ENCODE measurements around the gene TRIM36.

Gene TRIM36

DNA sequence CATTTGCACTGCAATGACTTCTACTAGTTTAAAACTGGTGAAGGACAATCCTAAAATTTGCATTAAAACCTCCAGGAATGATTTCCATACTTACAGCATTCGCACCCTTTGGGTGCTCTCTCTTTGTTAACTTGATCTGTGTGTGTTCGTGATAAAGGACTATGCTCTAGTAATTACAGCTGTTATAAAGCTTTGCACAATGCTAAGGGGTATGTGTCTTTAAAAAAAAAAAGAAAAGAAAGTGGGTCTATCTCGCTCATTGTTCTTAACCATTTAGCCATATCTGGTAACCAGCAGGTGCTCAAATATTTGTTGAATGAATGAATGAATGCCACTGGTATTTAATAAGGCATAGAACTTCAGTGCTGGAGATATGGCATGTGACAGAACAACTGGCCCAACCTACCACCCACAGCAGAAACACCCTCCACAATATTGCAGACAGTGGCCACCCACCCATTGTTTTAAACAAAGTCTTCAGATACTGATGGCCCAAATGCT lies 8.7 kb downstream of the TRIM36 start:
- DNase-seq: no peak

DNA sequence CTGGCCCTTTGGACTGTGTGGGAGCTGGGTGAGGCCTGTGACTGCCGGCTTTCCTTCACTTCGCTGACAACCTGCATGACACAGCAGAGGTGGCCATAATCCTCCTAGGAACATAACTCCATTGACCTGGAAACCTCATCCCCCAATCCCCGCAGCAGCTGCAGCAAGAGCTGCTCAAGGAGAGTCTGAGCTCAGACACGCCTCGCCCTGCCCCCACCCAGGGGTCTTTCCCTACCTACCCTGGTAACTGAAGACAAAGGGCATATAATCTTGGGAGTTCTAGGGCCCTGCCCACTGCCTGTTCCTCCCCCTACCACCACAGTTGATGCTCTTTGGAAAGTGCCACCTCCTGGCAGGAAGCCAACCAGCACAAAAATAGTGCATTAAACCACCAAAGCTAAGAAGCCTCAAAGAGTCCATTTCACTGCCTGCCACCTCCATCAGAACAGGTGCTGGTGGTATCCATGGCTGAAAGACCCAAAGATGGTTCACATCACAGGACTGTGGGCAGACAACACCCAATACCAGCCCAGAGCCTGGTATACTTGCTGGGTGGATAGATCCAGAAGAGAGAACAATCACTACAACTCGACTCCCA lies 18.4 kb downstream of the TRIM36 start:
- no peak for DNase-seq

DNA sequence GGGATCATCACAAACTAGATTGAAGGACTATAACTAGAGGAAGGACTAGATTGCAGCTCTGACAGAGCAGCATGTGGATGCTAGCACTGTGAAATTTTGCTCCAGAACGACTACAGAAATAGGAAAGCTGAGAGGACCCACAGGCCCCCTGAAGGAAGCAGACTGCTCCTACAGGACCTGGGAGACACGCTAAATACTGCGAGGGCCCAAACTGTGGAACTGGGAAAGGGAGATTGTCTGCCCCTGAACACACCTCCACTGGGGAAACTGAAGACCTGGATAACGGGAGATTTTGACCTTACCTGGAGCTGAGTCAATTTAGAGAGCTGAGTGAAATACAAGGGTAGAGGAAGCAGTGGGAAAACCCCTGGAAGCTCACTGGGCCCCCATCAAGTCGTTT lies 19.2 kb downstream of the TRIM36 start:
- DNase-seq: no peak

DNA sequence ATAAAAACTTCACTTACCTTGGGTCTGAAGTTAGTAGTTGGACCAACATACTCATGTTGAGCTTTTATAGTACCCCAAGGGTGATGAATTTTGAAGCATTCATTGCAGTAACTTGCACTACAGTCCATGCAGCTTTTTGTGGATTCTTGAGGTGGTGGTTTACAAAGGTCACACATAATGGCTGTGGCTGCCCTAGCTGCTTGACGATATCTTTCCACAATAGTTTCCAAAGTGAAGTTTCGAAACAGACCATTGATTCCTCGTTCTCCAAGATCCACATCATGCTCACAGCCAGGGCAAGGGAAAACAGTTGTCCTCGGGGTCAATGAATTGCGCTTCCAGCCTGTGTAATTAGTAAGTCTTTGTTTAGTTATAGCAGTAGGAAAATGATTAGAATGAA lies 22.7 kb downstream of the TRIM36 start:
- no peak for DNase-seq

DNA sequence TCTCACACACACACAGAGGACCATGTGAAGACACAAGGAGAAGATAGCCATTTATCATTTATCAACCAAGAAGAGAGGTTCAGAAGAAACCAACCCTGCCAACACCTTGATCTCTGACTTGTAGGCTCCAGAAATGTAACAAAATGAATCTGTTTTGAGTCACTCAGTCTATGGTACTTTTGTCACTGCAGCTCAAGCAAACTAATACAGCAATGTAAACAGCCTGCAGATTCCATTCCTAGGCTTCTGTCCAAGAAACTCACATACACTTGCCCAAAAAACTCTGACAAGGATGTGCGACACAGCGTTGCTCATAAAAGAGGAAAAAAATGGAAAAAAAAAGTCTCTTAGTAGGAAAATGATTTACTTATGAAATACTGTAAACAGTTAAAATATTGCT lies 33.4 kb downstream of the TRIM36 start:
- no peak for DNase-seq

DNA sequence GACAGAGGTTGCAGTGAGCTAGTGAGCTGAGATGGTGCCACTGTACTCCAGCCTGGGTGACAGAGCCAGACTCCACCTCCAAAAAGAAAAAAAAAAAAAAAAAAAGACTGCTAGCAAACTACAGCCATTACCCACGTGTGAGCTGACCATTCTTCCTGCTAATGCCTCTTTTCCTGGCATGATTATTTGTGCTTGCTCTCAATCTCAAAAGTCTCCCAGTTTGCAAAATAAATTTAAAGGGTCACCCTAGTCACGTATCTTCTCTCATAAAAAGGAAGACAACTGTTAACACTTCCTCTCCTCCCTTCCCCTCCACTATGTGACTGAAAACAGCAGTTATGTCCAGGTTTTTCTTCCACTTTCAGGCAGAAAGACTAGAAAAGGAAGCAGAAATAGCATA lies 37.2 kb downstream of the TRIM36 start:
- DNase-seq: peak; percentile 55

DNA sequence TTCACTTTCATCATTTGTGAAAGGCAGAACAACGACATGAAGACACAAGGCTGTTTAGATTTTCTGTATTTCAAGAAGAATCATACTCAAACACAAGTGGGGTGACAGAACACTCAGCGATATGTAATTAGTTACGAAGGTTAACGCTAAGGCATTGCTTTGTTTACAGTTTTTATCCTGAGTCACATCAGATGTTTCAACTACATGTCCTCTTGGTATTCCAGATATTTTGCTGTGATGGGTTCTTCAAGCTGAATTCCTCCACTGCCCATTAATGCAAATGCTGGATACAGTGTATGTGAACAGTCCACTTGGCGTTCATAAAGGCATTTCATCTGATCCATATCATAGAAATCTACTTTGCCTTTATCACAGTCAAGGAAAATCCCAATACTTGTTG lies 43.4 kb downstream of the TRIM36 start:
- no peak for DNase-seq

DNA sequence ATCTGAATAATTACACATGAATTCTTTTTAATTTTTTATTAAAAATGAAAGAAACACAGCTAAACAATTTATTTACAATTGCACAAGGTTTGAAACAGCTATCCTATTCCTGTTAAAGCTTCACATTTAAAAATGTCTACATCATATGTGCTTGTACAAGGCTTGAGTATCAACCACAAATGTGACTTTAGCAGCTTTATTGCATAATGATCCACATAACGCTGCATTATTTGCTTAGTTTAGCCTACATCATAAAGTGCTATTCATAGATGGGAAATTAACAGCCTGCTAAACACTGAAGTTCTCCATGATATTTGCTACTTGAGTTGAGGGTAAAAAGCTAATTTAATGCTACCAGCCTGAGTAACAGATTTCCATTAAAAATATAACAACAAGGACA lies 45.0 kb downstream of the TRIM36 start:
- no peak for DNase-seq

DNA sequence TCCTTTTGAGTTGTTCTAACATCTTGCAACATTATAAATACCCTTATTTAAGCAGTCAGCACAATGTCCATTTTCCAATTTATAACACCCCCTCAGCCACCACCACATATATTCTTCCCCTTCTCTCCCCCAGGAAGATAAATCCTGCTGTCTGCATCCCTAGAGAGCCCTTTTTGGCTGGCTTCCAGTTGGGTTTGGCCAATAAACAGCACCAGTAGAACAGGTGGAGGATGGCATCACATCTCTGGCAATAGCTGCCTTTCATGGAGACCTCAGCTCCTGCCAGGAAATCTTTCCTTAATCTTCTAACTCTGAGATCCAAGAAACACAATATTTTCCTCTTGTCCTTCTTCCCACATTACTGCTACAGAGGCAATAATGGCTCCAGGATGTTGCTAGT lies 53.7 kb downstream of the TRIM36 start:
- DNase-seq: no peak

DNA sequence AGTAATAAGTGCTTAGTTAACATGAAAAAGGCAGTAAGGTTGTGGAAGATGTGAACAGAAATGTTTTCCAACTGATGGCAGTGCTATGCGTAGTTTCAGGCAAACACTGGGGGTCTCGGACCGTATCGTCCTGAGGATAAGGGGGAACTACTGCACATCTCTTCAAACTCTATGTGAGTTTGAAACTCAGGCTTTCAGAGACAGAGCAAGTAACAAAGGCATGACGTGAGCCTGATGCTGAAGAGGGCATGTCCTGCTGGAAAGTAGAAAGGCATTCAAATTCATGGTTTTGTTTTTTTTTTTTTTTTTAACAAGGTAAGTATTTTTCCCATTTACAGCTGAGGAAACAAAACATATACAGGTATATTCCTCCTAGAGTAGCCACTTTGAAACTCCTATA lies 59.9 kb downstream of the TRIM36 start:
- no peak for DNase-seq

DNA sequence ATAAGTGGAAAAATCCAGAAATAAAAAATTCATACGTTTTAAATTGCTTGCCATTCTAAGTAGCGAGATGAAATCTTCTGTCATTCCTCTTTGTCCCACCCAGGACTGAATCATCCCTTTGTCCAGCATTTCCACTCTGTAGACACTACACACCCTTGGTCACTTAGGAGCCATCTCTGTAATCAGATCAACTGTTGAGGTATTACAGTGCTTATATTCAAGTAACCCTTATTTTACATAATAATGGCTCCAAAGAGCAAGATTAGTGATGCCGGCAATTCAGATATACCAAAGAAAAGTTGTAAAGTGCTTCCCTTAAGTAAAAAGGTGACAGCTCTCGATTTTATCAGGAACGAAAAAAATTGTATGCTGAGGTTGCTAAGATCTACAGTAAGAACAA lies 60.4 kb downstream of the TRIM36 start:
- no peak for DNase-seq

DNA sequence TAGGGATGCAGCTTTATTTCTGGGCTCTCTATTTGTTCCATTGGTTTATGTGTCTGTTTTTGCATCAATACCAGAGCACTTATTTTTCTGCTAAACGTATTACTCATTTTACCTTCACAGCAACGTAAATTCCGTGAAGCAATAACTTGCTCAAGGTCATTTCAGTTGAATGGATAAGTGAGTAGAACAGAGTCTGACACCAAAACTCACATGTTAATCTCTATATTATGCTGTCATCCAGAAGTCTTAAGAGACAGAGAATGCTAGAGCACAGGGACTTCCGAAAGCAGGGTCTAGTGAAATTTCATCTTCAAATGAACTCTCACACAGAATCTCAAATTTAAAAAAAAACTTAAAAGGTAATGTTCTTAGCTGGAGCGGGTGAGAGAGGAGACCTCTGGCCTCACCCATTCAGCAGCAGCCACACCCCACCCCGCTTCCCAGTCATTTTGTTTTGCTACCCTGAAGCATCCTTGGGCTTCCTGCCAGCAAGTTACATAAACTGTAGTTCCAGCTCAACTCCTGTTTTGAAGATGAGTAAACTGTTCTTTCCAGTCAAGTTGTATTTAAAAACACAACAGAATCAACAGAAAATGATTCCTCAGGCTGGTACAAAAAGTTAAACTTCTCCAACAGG lies 69.3 kb downstream of the TRIM36 start:
- DNase-seq: no peak

DNA sequence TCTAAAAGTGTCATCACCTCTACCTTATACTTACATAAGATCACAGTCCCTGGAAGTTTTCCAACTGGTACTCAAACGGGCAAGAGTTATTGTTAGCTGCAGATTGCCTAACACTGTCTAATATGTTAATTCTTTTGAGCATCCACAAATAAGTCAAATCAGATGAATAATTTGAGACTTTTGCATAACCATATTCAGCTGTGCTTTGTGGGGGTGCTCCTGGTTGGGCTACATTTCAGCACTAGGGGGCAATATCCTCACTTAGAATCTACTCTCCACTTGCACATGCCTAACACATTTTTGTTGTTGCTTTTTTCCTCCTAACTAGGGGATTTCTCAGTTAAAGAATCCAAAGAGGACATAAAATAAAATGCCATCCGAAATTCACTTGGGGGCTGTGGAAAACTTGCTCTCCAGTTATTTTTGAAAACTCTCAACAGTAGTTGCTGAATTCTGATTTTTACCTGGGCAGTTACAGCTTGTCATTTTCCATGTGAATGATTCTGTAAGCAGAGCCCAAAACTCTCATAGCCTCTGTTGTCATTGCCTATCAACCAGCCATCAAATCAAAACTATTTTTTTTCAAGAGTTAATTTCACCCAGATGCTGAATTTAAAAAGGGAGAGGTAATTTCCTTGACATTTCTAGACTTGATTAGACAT lies 71.5 kb downstream of the TRIM36 start:
- peak; percentile 67 for DNase-seq

DNA sequence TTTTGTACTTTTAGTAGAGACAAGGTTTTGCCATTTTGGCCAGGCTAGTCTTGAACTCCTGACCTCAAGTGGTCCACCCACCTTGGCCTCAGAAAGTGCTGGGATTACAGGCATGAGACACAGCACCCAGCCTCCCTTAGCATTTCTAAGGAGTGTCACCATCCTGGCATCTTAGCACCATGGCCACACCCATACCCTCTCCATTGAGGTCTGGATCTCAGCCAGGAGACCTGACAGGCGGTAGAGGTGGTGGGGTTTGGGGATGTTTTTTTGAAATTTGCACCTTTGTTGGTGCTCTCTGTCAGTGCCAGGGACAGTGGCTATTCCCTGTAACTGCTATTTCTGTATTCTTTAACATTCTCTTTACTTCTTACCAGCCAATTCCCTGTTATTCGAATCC lies 72.5 kb downstream of the TRIM36 start:
- no peak for DNase-seq

DNA sequence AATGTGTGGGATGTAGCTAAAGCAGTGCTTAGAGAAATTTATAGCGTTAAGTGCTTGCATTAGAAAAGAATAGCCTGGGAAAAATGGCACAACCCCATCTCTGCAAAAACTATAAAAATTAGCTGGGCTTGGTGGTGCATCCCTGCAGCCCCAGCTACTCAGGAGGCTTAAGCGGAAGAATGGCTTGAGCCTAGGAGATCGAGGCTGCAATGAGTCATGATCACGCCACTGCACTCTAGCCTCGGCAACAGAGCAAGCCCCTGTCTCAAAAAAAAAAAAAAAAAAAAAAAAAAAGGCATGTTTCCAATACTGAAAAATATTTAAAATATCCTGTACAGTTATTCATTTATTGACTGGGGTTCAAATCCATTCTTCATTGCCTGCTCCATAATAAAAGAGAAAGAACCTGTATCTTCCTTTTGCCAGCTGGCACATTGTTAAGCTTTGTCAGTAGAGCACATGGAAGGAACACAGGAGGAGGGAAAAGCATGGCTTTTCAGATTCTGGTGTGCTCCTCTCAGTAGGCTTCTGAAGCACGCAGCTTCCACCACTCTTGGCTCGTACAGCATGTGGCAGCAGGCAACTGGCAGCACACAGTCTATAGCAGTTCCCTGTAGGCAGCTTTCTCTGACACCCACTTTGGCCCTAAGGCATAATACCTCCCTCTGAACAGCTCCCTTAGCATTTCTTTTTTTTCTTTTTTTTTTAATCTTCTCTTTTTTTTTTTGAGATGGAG lies 73.5 kb downstream of the TRIM36 start:
- DNase-seq: no peak

DNA sequence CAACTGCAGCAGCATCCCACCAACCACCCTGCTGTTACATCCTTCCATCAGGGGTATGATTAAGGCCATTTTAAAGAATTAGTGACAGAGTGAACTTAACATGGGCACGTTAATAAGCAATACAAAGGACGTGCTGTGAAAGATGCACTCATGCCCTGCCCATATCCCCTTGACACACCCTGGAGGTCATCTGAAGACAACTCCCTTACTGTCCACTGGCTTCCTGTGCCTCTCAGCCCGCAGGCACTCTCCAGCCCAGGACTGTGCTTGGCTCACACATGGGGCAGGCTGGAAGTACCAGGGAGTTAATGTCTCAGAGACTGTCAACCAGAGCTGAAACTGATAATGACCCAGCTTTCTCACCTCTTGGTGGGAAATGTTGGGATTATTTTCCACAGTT lies 81.8 kb downstream of the TRIM36 start:
- no peak for DNase-seq

DNA sequence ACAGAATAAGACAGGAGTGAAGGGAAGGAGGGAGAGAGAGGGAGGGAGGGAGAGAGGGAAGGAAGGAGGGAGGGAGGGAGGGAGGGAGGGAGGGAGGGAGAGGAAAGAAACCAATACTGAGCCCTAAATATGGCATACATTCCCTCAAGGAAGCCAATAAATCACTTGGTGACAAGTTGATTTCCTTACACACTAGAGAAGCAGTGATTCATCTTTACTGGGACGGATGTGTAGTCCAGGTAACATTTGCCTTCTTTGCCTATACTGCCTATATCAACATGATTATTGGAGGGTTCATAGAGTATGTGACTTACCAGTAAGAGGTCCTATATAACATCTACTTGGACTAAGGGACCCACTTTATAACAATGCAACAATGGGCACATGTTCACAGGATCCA lies 83.2 kb downstream of the TRIM36 start:
- no peak for DNase-seq

DNA sequence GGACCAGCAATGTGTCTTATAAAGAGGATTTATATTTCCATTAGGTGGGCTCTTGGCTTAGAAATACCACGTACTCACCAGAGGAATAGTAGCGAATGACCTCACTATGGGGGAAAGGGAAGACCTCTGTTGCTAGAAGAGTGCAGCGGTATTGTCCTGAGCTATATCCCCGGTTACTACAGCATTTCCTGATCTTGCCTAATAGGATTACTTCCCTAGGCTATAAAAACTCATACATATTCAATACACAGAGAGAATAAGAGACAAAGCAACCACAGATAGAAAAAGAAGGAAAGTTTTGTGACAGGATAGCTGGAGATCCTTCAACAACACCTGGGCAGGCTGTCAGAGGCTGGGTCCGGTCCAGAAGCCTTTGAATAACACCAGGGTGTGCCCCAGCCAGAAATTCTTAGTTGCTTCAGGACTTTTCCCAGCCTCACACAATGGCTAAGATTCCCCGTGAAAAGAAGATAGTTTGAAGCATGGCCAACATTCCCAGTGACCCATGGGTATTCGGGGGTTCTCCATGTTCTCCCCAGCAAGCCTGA lies 85.4 kb downstream of the TRIM36 start:
- DNase-seq: no peak

DNA sequence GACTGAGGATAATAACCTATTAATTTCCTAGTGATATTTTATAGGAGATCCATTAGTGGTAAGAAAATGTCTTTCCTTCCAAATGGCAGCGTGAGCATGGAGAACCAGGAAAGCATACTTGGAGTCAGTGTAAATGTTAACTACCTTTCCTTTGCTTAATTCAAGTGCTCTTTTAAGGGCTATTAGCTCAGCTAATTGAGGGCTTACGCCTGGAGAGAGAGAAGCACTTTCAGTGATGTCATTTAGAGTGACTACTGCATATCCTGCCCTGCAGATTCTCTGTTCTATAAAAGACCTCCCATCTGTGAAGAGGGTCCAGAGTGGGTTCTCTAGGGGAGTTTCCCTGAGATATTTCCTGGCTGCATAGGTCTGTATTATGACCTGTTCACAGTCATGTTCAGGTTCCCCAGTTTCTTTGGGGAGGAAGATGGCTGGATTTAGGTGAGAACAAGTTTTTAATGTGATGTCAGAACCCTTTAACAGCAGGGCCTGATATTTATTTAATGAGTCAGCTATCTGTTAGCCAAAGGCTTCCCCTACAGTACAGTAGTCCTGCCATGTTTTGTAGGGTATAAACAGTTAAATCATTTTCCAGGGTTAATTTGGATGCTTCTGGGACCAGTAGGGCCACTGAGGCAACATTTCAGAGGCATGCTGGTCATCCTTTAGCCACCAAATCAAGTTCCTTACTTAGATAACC lies 89.6 kb downstream of the TRIM36 start:
- no peak for DNase-seq
